Stimulated activated CD4-positive, alpha-beta T cell treated with anti-CD3 and anti-CD28 coated beads, Interleukin-2, amount 100 ng/mL, for 24 hours (primary cell): ENCODE results near the gene ERCC4.

Experiments used
- DNase-seq, 2 donors: peaks; one replicate each; pipeline ENCODE4 v3.0.0-alpha.2; 2020

ERCC4 gene

DNA sequence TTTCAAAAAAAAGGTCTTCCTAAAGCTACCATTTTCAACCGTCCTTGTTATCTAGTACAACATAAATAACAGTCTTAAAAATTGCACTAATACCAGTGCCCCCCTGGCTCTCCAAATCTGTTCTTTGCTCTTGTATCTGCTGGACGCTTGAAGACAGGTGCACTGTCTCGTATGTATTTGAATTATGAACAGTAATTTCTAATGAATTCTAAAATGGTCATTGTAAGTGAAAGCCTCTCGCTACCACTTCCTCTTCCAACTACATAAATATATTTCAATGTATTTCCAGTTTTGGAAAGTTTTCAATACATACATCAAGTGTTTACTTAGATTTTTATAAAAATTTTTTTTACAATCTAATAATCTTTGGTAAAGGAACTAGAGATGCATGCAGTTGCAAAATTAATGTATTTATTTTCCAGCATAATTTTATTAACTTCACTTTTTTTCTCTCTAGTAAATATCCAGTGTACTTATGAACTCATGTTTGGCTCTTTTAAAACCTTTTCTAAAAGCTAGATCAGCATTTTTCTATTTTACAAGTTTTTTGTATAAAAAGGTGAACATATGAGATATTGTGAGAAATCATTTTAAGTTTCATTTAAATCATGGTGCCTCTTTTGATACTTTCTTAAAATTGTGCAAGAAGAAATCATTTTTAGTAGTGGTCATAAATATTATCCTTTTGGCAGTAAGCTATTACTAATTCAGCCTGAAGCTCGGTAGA lies 31.0 kb downstream of the ERCC4 start:
- no peak for DNase-seq

- DNase-seq, result no peak
Measured at GRCh38 chr16:13951611-13952010, 31.7 kb downstream of the ERCC4 start.

DNA sequence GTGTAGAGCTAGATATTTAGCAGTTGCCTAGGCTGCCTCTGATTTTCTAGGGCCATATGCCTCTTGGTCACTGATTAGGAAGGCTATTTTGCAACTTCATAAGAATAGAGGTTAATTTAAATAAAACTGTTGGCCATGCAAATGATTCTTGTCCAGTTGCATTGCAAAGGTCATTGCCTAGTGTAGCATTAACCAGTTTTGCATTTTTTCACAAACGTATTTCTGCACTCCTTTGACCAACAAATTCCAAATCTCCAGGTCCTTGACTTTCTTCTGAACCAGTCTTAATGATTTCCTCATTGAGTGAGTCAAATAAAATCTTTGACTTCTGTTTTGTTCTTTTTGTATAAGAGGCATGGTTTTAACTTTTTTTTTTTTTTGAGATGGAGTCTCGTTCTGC lies 33.5 kb downstream of the ERCC4 start:
- no peak for DNase-seq

GRCh38 chr16:13956635-13957196 lies 36.8 kb downstream of the ERCC4 start:
- DNase-seq, result no peak

- DNase-seq, result peak; percentile 17 to 25
Measured at GRCh38 chr16:13957197-13958078, 37.5 kb downstream of the ERCC4 start.

DNA sequence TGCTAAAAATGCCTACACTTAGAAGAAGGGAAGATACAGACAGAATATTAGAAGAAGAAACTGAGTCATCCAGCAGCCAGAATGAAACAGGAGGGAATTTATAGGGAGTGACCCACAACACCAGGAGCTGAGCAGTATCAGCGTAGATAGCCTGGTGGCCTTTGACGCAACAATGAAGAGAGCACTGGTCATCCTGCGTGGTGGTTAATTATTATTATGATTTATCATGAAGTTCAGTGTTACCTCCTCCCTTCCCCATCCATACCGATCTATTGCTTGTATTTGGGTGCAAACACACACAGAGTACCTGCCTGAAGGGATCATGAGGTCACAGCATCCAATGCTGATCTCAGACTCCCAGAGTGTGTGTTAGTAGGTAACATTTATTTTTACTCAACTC lies 38.5 kb downstream of the ERCC4 start:
- no peak for DNase-seq

GRCh38 chr16:13959626-13960025 lies 39.7 kb downstream of the ERCC4 start:
- DNase-seq, result no peak

- no peak for DNase-seq
Measured at GRCh38 chr16:13961099-13961811, 41.3 kb downstream of the ERCC4 start.

DNA sequence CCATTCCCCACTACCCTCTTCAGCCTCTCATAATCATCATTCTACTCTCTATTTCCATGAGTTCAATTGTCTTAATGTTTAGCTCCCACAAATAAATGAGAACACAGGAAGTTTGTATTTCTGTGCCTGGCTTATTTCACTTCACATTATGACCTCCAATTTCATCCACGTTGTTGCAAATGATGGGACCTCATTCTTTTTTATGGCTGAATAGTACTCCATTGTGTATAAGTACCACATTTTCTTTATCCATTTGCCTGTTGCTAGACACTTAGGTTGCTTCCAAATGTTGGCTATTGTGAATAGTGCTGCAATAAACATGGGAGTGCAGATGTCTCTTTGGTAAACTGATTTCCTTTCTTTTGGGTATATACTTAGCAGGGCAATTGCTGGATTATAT lies 42.3 kb downstream of the ERCC4 start:
- no peak for DNase-seq

DNA sequence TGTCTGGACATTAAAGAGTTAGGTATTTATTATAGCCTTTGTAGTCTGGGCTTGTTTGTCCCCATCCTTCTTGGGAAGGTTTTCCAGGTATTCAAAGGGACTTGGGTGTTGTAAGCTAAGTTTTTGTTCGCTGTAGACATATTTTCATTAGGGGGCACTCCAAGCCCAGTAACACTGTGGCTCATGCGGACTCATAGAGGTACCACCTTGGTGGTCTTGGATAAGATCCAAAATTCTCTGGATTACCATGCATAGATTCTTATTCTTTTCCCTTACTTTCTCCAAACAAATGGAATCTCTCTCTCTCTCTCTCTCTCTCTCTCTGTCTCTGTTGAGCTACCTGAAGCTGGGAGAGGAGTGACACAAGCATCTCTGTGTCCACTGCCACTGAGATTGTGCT lies 48.9 kb downstream of the ERCC4 start:
- DNase-seq, result no peak

DNA sequence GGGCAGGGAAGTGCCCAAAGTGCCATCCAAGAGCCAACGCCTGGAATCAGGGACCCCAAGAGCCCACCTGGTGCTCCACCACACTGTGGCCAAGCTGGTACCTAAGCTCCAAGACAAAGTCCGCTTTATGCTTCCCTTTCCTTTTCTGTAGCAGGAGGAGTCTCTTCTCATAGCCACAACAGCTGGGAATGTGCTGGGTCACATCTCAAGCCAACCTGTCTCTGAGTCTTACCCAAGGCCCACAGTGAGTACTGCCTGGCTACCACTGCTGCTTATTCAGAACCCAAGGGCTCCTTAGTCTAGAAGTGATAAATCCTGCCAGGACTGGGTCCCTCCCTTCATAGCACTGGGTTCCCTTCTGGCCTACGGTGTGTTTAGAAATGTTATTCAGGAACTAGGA lies 49.8 kb downstream of the ERCC4 start:
- no peak for DNase-seq

- no peak for DNase-seq
Measured at GRCh38 chr16:13970708-13971422, 50.9 kb downstream of the ERCC4 start.

DNA sequence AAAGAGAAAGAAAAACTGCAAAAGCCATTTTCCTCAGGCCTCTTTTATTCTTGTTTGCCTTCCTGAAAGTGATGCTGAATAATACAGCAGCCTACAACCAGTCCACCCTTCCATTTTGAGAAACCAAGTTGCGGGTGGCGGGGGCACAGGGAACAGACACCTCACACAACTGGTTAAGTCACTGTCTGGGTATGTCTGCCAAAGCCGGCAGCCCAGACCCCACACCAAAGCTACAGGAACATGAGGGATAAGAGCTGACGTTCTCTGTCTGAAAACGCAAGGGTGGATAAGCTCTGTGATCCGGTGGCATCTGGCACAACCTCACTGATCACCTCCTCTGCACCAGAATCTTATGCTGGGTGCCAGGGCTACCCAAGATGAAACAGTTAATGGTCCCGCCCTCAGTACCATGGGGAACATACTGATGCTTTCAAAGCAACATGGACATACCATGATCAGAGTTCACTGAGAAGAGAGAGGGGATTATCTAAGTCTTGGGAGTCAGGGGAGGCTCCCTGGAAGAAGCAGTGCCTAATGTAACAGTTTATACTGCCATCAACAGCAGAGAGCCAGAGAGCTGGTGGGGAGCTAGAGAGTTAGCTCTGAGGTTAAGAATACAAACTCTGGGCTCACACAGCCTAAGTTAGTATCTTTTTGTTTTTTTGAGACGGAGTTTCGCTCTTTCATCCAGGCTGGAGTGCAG lies 53.5 kb downstream of the ERCC4 start:
- no peak for DNase-seq

DNA sequence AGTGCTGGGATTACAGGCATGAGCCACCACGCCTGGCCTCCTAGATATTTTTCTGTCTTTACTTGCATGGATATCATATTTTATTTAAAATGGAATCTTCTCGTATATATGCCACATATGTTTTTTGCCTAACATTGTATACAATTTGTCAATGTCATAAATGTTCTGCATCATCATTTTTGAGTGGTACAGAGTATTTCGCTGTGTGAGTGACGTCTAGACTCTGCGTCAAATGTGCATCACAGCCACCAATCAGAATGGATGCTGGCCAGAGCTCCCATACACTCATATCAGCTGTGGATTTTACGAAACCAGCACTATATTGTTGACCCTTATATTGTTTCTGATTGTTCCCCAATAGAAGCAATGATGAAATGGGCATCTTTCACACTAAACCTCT lies 57.2 kb downstream of the ERCC4 start:
- no peak for DNase-seq

- no peak for DNase-seq
Measured at GRCh38 chr16:13982451-13982850, 62.5 kb downstream of the ERCC4 start.

- DNase-seq, result no peak
Measured at GRCh38 chr16:13983625-13984024, 63.7 kb downstream of the ERCC4 start.

GRCh38 chr16:13984794-13985193 lies 64.8 kb downstream of the ERCC4 start:
- no peak for DNase-seq

GRCh38 chr16:13988038-13988437 lies 68.1 kb downstream of the ERCC4 start:
- DNase-seq, result no peak

DNA sequence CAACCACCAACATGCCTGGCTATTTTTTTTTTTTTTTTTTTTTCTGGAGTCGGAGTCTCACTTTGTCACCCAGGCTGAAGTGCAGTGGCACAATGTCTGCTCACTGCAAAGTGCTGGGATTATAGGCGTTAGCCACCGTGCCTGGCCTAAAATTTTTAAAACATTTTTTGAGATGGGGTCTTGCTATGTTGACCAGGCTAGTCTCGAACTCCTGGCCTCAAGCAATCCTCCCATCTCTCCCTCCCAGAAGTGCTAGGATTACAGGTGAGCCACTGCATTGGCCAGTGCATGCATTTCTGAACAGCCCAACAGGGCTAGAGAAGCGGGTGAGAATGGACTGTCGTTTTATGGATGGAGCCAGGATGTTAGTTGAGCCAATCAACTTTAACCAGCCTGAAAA lies 72.4 kb downstream of the ERCC4 start:
- no peak for DNase-seq

- DNase-seq, result no peak
Measured at GRCh38 chr16:13992976-13993375, 73.0 kb downstream of the ERCC4 start.

GRCh38 chr16:13994239-13995106 lies 74.5 kb downstream of the ERCC4 start:
- no peak for DNase-seq
